Measurements from ENCODE around the gene NOLC1.

Gene NOLC1

DNA sequence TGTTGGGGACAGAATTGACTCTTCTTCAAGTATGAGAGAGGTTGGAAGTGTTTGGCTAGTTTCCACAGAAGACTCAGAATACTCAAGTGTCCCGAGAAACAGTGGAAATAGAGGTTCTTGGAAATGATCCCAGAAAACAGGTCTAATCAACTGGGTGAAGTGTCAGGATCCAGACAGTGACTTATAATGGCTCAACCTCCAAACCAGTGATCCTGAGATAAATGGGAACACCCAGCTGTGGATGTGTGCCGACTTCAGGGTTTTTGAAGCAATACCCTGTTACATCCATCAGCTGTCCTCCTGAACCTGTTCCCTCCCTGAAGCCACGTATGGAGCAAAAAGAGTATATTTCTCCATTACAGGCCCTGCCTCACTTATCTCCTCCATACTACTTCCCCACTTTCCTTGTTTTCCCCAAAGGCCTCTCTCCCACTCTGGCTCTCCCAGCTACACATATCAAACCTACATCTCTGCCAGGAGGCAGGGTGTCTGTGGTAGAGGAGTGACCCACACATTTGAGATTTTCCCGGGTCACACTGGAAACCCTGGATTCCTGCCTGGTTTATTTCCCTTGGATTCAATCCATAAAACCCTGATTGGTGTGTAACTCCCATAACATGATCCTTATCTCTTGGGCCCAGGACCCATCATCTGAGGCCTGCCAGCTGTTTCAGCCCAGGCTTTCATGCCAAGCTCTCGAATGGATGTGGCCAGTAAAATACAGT, 56.3 kb downstream of the NOLC1 start:
- TF ChIP-seq, protein P1, sequence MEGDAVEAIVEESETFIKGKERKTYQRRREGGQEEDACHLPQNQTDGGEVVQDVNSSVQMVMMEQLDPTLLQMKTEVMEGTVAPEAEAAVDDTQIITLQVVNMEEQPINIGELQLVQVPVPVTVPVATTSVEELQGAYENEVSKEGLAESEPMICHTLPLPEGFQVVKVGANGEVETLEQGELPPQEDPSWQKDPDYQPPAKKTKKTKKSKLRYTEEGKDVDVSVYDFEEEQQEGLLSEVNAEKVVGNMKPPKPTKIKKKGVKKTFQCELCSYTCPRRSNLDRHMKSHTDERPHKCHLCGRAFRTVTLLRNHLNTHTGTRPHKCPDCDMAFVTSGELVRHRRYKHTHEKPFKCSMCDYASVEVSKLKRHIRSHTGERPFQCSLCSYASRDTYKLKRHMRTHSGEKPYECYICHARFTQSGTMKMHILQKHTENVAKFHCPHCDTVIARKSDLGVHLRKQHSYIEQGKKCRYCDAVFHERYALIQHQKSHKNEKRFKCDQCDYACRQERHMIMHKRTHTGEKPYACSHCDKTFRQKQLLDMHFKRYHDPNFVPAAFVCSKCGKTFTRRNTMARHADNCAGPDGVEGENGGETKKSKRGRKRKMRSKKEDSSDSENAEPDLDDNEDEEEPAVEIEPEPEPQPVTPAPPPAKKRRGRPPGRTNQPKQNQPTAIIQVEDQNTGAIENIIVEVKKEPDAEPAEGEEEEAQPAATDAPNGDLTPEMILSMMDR (IDR thresholded peaks at IDR 0.05; ENCODE audit: control insufficient read depth, insufficient read depth, low read depth, low read length, missing control alignments), result no peak
- H3K4me3 ChIP-seq (ENCODE audit: control insufficient read depth, low read depth, low read length), result no peak overlapping the region
- no peak for DNase-seq (ENCODE audit: low read depth)

DNA sequence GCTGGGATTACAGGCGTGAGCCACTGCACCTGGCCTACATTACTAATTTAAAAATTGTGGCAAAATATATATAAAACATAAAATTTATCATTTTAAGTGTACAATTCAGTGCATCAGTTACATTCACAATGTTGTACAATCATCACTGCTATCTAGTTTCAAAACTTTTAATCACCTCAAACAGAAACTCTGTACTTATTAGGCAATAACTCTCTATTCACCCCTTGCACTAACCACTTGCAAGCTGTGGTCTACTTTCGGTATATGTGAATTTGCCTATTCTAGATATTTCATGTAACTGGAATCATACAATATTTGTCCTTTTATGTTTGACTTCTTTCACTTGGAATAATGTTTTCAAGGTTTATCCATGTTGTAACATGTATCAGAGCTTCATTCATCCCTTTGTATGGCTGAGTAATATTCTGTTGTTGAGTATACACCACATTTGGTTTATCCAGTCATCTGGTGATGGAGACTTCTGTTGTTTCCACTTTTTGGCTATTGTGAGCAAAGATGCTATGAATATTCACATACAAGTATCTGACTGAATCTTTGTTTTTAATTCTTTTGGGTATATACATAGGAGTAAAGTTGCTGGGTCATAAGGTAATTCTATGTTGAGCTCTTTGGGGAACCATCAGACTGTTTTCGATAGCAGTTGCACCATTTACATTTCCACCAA, 59.6 kb downstream of the NOLC1 start:
- TF ChIP-seq, protein P1 (IDR thresholded peaks at IDR 0.05; ENCODE audit: control insufficient read depth, insufficient read depth, low read depth, low read length, missing control alignments), result no peak
- H3K4me3 ChIP-seq (ENCODE audit: control insufficient read depth, low read depth, low read length), result no peak overlapping the region
- no peak for DNase-seq (ENCODE audit: low read depth)

All from AG09309 (cell line).